ENCODE results near the gene PTPRO. TPM values are rescaled to one million over a fixed set of nuclear protein-coding genes. Genes with fewer than 3 reads are reported as not detected.

Gene PTPRO
- total and polyA plus RNA-seq, 4 donors = 0.31 to 3.3 (median 1.1) TPM

DNA sequence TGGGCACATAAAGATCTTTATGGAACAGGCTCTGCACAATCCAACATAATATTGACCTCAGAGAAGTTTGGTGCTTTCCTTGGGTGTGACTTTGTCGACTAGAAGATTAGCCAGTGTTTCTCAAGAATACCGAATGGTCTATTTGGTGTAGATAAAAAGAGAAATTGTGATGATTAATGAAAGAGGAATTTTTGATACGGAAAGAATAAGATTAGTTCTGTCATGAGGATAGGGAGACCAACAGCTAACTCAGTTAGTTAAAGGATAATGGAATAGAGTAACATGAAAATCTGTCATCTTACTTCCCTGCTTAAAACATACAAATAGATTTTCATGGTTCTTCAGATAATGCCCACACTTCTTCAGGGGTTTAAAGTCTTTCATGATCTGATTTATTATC, 24.2 kb downstream of the PTPRO start:
- peaks cover 0 to 3% (median 0%) of the 10 kb centered on the region in 4 donors for H3K27me3 ChIP-seq (ENCODE audit: control insufficient read depth in 4 of 4, insufficient read depth in 4 of 4, low read length in 3 of 4)
- H3K27ac ChIP-seq (ENCODE audit: low read depth in 1 of 2, low read length in 2 of 2) = no peak overlapping the region
- H3K9me3 ChIP-seq (ENCODE audit: control insufficient read depth in 4 of 4, low read length in 3 of 4) = no peaks in the 10 kb centered on the region
- H3K4me1 ChIP-seq (ENCODE audit: control insufficient read depth in 4 of 4, insufficient read depth in 4 of 4, low read length in 3 of 4) = no peaks in the 10 kb centered on the region
- TF ChIP-seq EGR1 (IDR thresholded peaks at IDR 0.05; ENCODE audit: low read depth in 2 of 2) (no peak), FOXA2 (IDR thresholded peaks at IDR 0.05) (no peak), JUND (IDR thresholded peaks at IDR 0.05) (no peak), TAF1 (conservative IDR thresholded peaks at IDR 0.05) (no peak), RAD21 (IDR thresholded peaks at IDR 0.05) (no peak), NR2F2 (IDR thresholded peaks at IDR 0.05) (no peak), RXRA (IDR thresholded peaks at IDR 0.05) (no peak), HNF4G (IDR thresholded peaks at IDR 0.05) (no peak), FOXA1 (IDR thresholded peaks at IDR 0.05) (no peak), SP1 (IDR thresholded peaks at IDR 0.05) (no peak), HNF4A (conservative IDR thresholded peaks at IDR 0.05) (no peak), GABPA (IDR thresholded peaks at IDR 0.05 in 1 of 2, conservative IDR thresholded peaks at IDR 0.05 in 1 of 2) (no peak), YY1 (IDR thresholded peaks at IDR 0.05) (no peak)
- TF ChIP-seq, protein P1, sequence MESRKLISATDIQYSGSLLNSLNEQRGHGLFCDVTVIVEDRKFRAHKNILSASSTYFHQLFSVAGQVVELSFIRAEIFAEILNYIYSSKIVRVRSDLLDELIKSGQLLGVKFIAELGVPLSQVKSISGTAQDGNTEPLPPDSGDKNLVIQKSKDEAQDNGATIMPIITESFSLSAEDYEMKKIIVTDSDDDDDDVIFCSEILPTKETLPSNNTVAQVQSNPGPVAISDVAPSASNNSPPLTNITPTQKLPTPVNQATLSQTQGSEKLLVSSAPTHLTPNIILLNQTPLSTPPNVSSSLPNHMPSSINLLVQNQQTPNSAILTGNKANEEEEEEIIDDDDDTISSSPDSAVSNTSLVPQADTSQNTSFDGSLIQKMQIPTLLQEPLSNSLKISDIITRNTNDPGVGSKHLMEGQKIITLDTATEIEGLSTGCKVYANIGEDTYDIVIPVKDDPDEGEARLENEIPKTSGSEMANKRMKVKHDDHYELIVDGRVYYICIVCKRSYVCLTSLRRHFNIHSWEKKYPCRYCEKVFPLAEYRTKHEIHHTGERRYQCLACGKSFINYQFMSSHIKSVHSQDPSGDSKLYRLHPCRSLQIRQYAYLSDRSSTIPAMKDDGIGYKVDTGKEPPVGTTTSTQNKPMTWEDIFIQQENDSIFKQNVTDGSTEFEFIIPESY (IDR thresholded peaks at IDR 0.05) = no peak
- TF ChIP-seq, protein P2, sequence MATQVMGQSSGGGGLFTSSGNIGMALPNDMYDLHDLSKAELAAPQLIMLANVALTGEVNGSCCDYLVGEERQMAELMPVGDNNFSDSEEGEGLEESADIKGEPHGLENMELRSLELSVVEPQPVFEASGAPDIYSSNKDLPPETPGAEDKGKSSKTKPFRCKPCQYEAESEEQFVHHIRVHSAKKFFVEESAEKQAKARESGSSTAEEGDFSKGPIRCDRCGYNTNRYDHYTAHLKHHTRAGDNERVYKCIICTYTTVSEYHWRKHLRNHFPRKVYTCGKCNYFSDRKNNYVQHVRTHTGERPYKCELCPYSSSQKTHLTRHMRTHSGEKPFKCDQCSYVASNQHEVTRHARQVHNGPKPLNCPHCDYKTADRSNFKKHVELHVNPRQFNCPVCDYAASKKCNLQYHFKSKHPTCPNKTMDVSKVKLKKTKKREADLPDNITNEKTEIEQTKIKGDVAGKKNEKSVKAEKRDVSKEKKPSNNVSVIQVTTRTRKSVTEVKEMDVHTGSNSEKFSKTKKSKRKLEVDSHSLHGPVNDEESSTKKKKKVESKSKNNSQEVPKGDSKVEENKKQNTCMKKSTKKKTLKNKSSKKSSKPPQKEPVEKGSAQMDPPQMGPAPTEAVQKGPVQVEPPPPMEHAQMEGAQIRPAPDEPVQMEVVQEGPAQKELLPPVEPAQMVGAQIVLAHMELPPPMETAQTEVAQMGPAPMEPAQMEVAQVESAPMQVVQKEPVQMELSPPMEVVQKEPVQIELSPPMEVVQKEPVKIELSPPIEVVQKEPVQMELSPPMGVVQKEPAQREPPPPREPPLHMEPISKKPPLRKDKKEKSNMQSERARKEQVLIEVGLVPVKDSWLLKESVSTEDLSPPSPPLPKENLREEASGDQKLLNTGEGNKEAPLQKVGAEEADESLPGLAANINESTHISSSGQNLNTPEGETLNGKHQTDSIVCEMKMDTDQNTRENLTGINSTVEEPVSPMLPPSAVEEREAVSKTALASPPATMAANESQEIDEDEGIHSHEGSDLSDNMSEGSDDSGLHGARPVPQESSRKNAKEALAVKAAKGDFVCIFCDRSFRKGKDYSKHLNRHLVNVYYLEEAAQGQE (IDR thresholded peaks at IDR 0.05) = no peak
- TF ChIP-seq, protein P3, sequence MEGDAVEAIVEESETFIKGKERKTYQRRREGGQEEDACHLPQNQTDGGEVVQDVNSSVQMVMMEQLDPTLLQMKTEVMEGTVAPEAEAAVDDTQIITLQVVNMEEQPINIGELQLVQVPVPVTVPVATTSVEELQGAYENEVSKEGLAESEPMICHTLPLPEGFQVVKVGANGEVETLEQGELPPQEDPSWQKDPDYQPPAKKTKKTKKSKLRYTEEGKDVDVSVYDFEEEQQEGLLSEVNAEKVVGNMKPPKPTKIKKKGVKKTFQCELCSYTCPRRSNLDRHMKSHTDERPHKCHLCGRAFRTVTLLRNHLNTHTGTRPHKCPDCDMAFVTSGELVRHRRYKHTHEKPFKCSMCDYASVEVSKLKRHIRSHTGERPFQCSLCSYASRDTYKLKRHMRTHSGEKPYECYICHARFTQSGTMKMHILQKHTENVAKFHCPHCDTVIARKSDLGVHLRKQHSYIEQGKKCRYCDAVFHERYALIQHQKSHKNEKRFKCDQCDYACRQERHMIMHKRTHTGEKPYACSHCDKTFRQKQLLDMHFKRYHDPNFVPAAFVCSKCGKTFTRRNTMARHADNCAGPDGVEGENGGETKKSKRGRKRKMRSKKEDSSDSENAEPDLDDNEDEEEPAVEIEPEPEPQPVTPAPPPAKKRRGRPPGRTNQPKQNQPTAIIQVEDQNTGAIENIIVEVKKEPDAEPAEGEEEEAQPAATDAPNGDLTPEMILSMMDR (IDR thresholded peaks at IDR 0.05; ENCODE audit: low read depth, low read length, missing input control) = no peak
- TF ChIP-seq, protein P4, sequence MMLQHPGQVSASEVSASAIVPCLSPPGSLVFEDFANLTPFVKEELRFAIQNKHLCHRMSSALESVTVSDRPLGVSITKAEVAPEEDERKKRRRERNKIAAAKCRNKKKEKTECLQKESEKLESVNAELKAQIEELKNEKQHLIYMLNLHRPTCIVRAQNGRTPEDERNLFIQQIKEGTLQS (IDR thresholded peaks at IDR 0.05) = no peak
- TF ChIP-seq, protein P5, sequence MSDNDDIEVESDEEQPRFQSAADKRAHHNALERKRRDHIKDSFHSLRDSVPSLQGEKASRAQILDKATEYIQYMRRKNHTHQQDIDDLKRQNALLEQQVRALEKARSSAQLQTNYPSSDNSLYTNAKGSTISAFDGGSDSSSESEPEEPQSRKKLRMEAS (IDR thresholded peaks at IDR 0.05) = no peak
- DNase-seq (ENCODE audit: low spot score) = no peak
- no peaks in the 10 kb centered on the region for H3K36me3 ChIP-seq (ENCODE audit: control insufficient read depth in 4 of 4, insufficient read depth in 3 of 4, low read depth in 1 of 4, low read length in 3 of 4)
- H3K4me3 ChIP-seq (ENCODE audit: low read depth in 1 of 3, low read length in 3 of 3) = no peak overlapping the region
- 57% methylated on average over 3 of the region's 3 CpGs for WGBS
- no peak overlapping the region for H3K9ac ChIP-seq (ENCODE audit: low read depth in 1 of 2, low read length in 2 of 2)

Data from liver (tissue), 9 donors.